Natural killer cell (primary cell): ENCODE measurements around the gene CEP290. TPM values are rescaled to one million over a fixed set of nuclear protein-coding genes. Genes with fewer than 3 reads are reported as not detected.

ENCODE experiments used
- ATAC-seq, 3 donors: fragments of 150-1000 bp in 2 of 3; fragments of 200-7000 bp in 1 of 3; cut with Tn5 transposase; 1 replicate in 1 of 3; 2 replicates in 2 of 3; pipeline ENCODE4 v1.10.0; 2021; ENCODE audit warnings: mild to moderate bottlenecking in 2 of 3, moderate library complexity in 2 of 3
- DNase-seq, 2 donors: peaks; one replicate each; pipeline versions ENCODE4 v3.0.0 to v3.0.0-alpha.2; 2013 to 2021; ENCODE audit warnings: mixed read lengths in 1 of 2
- H3K27ac ChIP-seq: one replicate; pipeline ENCODE4 v1.5.1; 2013; ENCODE audit warnings: mild to moderate bottlenecking, low read length
- H3K27me3 ChIP-seq: one replicate; pipeline ENCODE4 v1.6.1; 2013; ENCODE audit warnings: low read length; ENCODE audit not compliant: control insufficient read depth, insufficient read depth
- H3K36me3 ChIP-seq: one replicate; pipeline ENCODE4 v1.6.1; 2013; ENCODE audit warnings: low read length; ENCODE audit not compliant: control insufficient read depth, insufficient read depth
- H3K4me1 ChIP-seq: one replicate; pipeline ENCODE4 v1.6.1; 2013; ENCODE audit warnings: low read length; ENCODE audit not compliant: control insufficient read depth, insufficient read depth
- H3K4me3 ChIP-seq: one replicate; pipeline ENCODE4 v1.5.1; 2013; ENCODE audit warnings: low read length
- H3K9me3 ChIP-seq: one replicate; pipeline ENCODE4 v1.6.1; 2013; ENCODE audit warnings: low read length; ENCODE audit not compliant: control insufficient read depth, insufficient read depth
- H3K27ac Mint-ChIP-seq, 2 donors: one replicate each; pipeline ENCODE4 v1.8.0; 2022; ENCODE audit warnings: mild to moderate bottlenecking in 2 of 2, mixed read lengths in 2 of 2, moderate library complexity in 1 of 2
- H3K27me3 Mint-ChIP-seq, 2 donors: one replicate each; pipeline ENCODE4 v1.8.0; 2022; ENCODE audit warnings: low read depth in 2 of 2, mixed read lengths in 2 of 2
- H3K36me3 Mint-ChIP-seq: one replicate; pipeline ENCODE4 v1.8.0; 2022; ENCODE audit warnings: mixed read lengths
- H3K4me1 Mint-ChIP-seq, 2 donors: one replicate each; pipeline ENCODE4 v1.8.0; 2022; ENCODE audit warnings: mixed read lengths in 2 of 2
- H3K4me3 Mint-ChIP-seq: one replicate; pipeline ENCODE4 v1.8.0; 2022; ENCODE audit warnings: mild to moderate bottlenecking, moderate library complexity, mixed read lengths
- H3K9me3 Mint-ChIP-seq, 2 donors: one replicate each; pipeline ENCODE4 v1.8.0; 2022; ENCODE audit warnings: mixed read lengths in 2 of 2
- CTCF ChIP-seq: fragments of 200-600 bp; IDR thresholded peaks from one replicate; pipeline ENCODE4 v1.8.0; 2022; ENCODE audit warnings: antibody characterized with exemption
- WGBS: methylation state at CpG from one replicate; pipeline ENCODE4 v1.1.7; 2013; ENCODE audit warnings: missing lambda C conversion rate; ENCODE audit not compliant: insufficient coverage; 5-methylcytosine and 5-hydroxymethylcytosine counted together
- intact Hi-C: fragments of 100-400 bp; cut with micrococcal nuclease; formaldehyde crosslinking; loops from one replicate; pipeline ENCODE4 v1.14.2; 2022
- total RNA-seq, 4 donors: library from RNA; stranded (reverse); fragments of 120-200 nt in 1 of 4; gene quantifications; one replicate each; pipeline versions ENCODE4 v1.2.3 to v1.2.4, GENCODE V29; 2013 to 2022

Gene CEP290
- total RNA-seq, 3 donors from 2014 or later (not counting 1 experiment from before 2014, with no cell fraction given): 14.3 to 23.6 (median 18.7) TPM

- H3K27ac ChIP-seq: no peak overlapping the region
- H3K36me3 ChIP-seq: peaks cover 24% of the 10 kb centered on the region
- Mint-ChIP-seq H3K27me3 (no peaks in the 10 kb centered on the region), H3K9me3 (no peaks in the 10 kb centered on the region), H3K4me3 (no peak overlapping the region), H3K27ac (no peak overlapping the region), H3K4me1 (peaks cover 0 to 6% of the 10 kb centered on the region in 2 donors), H3K36me3 (peaks cover 19% of the 10 kb centered on the region)
- H3K4me1 ChIP-seq: no peaks in the 10 kb centered on the region
- intact Hi-C loops: no loop called here
- TF ChIP-seq CTCF: no peak
- H3K9me3 ChIP-seq: no peaks in the 10 kb centered on the region
- ATAC-seq (no peak), DNase-seq (no peak)
- no peaks in the 10 kb centered on the region for H3K27me3 ChIP-seq
- no peak overlapping the region for H3K4me3 ChIP-seq
- 95% methylated on average over 3 of the region's 3 CpGs for WGBS
These were observed 40.0 kb upstream of the CEP290 start for GRCh38 chr12:88181881-88182280.

- H3K4me1 Mint-ChIP-seq: peaks cover 0 to 6% of the 10 kb centered on the region in 2 donors
- no peak overlapping the region for H3K27ac Mint-ChIP-seq
- Histone ChIP-seq H3K36me3 (peaks cover 40% of the 10 kb centered on the region), H3K4me1 (no peaks in the 10 kb centered on the region), H3K27me3 (no peaks in the 10 kb centered on the region), H3K4me3 (no peak overlapping the region), H3K27ac (no peak overlapping the region), H3K9me3 (no peaks in the 10 kb centered on the region)
- DNase-seq (no peak), ATAC-seq (no peak)
- no peaks in the 10 kb centered on the region for H3K9me3 Mint-ChIP-seq
- no peak for TF ChIP-seq CTCF
- H3K27me3 Mint-ChIP-seq: no peaks in the 10 kb centered on the region
- WGBS: 96% methylated on average over 6 of the region's 6 CpGs
- H3K36me3 Mint-ChIP-seq: peaks cover 13% of the 10 kb centered on the region
- intact Hi-C loops: no loop called here
- no peak overlapping the region for H3K4me3 Mint-ChIP-seq
These were observed 37.6 kb upstream of the CEP290 start for GRCh38 chr12:88179436-88180014.

GRCh38 chr12:88175544-88175943 is 33.7 kb upstream of the CEP290 start:
- intact Hi-C loops: no loop called here
- WGBS: 88% methylated on average over 3 of the region's 3 CpGs
- Mint-ChIP-seq H3K27ac (no peak overlapping the region), H3K4me1 (no peaks in the 10 kb centered on the region), H3K9me3 (no peaks in the 10 kb centered on the region), H3K4me3 (no peak overlapping the region), H3K27me3 (no peaks in the 10 kb centered on the region), H3K36me3 (peaks cover 13% of the 10 kb centered on the region)
- Histone ChIP-seq H3K36me3 (peaks cover 53% of the 10 kb centered on the region), H3K9me3 (no peaks in the 10 kb centered on the region), H3K27me3 (no peaks in the 10 kb centered on the region), H3K27ac (no peak overlapping the region), H3K4me1 (no peaks in the 10 kb centered on the region), H3K4me3 (no peak overlapping the region)
- DNase-seq (no peak), ATAC-seq (no peak)
- no peak for TF ChIP-seq CTCF

GRCh38 chr12:88172844-88173407 is 31.0 kb upstream of the CEP290 start:
- Histone ChIP-seq H3K9me3 (no peaks in the 10 kb centered on the region), H3K27me3 (no peaks in the 10 kb centered on the region), H3K4me1 (no peaks in the 10 kb centered on the region), H3K36me3 (peaks cover 41% of the 10 kb centered on the region), H3K27ac (no peak overlapping the region), H3K4me3 (no peak overlapping the region)
- Mint-ChIP-seq H3K9me3 (no peaks in the 10 kb centered on the region), H3K4me3 (no peak overlapping the region), H3K4me1 (peaks cover 0 to 3% of the 10 kb centered on the region in 2 donors), H3K27me3 (no peaks in the 10 kb centered on the region), H3K36me3 (peaks cover under 1% of the 10 kb centered on the region), H3K27ac (no peak overlapping the region)
- no peak for TF ChIP-seq CTCF
- intact Hi-C loops: no loop called here
- ATAC-seq: no peak
- no peak for DNase-seq
